GM23248 (cell line): Measurements from ENCODE around the gene PCBP1.
"Not testable (repeated sequence)": the region's sequence is repeated elsewhere in the genome, so short reads cannot be mapped to it uniquely, and the experiment has no call there.

Source experiments
- EZH2 ChIP-seq: fragments of 200-600 bp; sonication (generic); IDR thresholded peaks from 2 replicates; pipeline ENCODE4 v1.6.1; 2018; ENCODE audit warnings: antibody characterized with exemption, mild to moderate bottlenecking; ENCODE audit not compliant: insufficient read depth, poor library complexity, severe bottlenecking
- EZH2phosphoT487 ChIP-seq: fragments of 200-600 bp; sonication (generic); IDR thresholded peaks from 2 replicates; pipeline ENCODE4 v1.6.1; 2018; ENCODE audit warnings: antibody characterized with exemption, moderate library complexity, mild to moderate bottlenecking, low read depth; ENCODE audit not compliant: insufficient read depth

GRCh38 chr2:70055259-70055658, 32.0 kb upstream of the PCBP1 start:
- not testable (repeated sequence) for TF ChIP-seq EZH2, EZH2phosphoT487
